ENCODE results near the gene ECHDC3. TPM values are rescaled to one million over a fixed set of nuclear protein-coding genes. Genes with fewer than 3 reads are reported as not detected.

Gene ECHDC3
- total RNA-seq, 1 donor from 2014 or later = 4.0 TPM

DNA sequence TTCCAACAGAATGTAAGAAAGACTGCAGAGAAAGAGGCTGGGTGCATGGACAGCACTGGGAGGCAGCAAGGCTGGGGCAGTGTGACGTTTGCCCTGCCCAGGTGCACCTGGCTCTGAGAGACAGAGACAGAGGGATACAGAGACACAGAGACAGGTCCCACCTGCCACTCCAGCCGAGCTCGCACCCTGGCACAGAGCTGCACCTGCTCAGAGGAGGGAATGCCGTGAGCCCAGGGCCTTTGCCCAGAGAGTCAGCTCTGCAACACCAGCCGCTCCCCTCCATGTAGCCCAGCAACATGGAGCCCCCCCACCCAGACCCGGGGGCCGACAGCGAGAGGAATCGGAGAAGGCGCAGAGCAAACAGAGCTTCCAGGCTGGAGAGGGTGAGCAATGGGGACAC, 45.7 kb downstream of the ECHDC3 start:
- no peaks in the 10 kb centered on the region for H3K36me3 Mint-ChIP-seq
- no peak overlapping the region for H3K4me3 Mint-ChIP-seq
- peaks cover 3% of the 10 kb centered on the region for H3K27me3 Mint-ChIP-seq
- DNase-seq (ENCODE audit: extremely low spot score, unreplicated experiment) = no peak
- H3K9me3 Mint-ChIP-seq = no peaks in the 10 kb centered on the region
- no peak for TF ChIP-seq CTCF (conservative IDR thresholded peaks at IDR 0.05)
- H3K27ac Mint-ChIP-seq = no peak overlapping the region
- H3K4me1 Mint-ChIP-seq (ENCODE audit: unreplicated experiment) = peaks cover 2% of the 10 kb centered on the region

DNA sequence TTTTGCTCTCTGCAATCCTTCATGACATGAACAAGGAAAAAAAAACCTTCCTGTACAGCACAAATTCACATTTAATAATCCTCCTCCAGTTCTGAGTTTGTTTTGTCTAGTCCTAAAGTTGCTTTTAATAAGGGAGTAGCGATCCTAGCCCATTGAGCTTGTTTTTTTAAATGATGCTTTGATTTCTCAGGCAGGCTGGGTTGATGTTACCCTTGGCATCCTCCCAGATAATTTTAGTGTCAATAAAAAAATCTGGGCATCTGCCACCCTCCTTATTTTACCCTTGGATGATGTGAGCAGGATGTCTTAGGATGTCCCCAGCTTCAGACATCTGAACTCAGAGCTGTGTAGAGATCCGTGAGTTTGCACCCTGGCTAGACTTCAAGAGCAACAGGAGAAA, 47.1 kb downstream of the ECHDC3 start:
- Mint-ChIP-seq H3K27me3 (peaks cover 3% of the 10 kb centered on the region), H3K27ac (no peak overlapping the region)
- no peak for DNase-seq (ENCODE audit: extremely low spot score, unreplicated experiment)

DNA sequence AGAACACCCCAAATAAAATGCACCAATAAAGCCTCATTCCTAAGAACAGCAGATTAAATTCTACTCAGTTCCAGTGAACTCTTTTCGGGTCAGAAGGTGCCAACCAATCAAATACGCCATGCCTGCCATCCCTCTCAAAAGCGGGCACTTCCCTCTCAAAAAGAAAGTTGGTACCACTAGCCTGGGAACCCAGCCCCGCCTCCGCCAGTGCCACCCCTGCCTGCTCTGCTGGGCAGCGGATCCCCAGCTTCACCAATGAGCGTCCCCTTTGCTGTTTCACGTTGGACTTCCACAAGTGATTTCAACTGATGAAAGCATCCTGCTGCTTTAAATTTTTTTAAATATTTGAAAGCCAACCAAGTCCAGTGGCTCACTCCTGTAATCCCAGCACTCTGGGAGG, 47.8 kb downstream of the ECHDC3 start:
- Mint-ChIP-seq H3K27me3 (peaks cover 3% of the 10 kb centered on the region), H3K27ac (no peak overlapping the region), H3K36me3 (no peaks in the 10 kb centered on the region), H3K4me1 (ENCODE audit: unreplicated experiment) (no peaks in the 10 kb centered on the region), H3K4me3 (no peak overlapping the region), H3K9me3 (no peaks in the 10 kb centered on the region)
- DNase-seq (ENCODE audit: extremely low spot score, unreplicated experiment) = no peak
- TF ChIP-seq CTCF (conservative IDR thresholded peaks at IDR 0.05) = no peak

More for the DNA sequence above, 47.1 kb downstream of the ECHDC3 start:
- Mint-ChIP-seq H3K4me3 (no peak overlapping the region), H3K9me3 (no peaks in the 10 kb centered on the region), H3K4me1 (ENCODE audit: unreplicated experiment) (no peaks in the 10 kb centered on the region), H3K36me3 (no peaks in the 10 kb centered on the region)
- TF ChIP-seq CTCF (conservative IDR thresholded peaks at IDR 0.05) = no peak

GRCh38 chr10:11793762-11794479, 51.7 kb downstream of the ECHDC3 start:
- H3K9me3 Mint-ChIP-seq = peaks cover 6% of the 10 kb centered on the region
- DNase-seq (ENCODE audit: extremely low spot score, unreplicated experiment) = no peak
- no peaks in the 10 kb centered on the region for H3K27me3 Mint-ChIP-seq
- H3K4me3 Mint-ChIP-seq = no peak overlapping the region
- peaks cover 19% of the 10 kb centered on the region for H3K4me1 Mint-ChIP-seq (ENCODE audit: unreplicated experiment)
- H3K36me3 Mint-ChIP-seq = no peaks in the 10 kb centered on the region
- no peak for TF ChIP-seq CTCF (conservative IDR thresholded peaks at IDR 0.05)
- H3K27ac Mint-ChIP-seq = peak overlapping the region; percentile 46

GRCh38 chr10:11794566-11794965, 52.4 kb downstream of the ECHDC3 start:
- Mint-ChIP-seq H3K36me3 (no peaks in the 10 kb centered on the region), H3K27ac (peak overlapping the region; percentile 46), H3K4me3 (no peak overlapping the region), H3K9me3 (peaks cover 6% of the 10 kb centered on the region), H3K27me3 (no peaks in the 10 kb centered on the region), H3K4me1 (ENCODE audit: unreplicated experiment) (peaks cover 19% of the 10 kb centered on the region)
- TF ChIP-seq CTCF (conservative IDR thresholded peaks at IDR 0.05) = no peak
- DNase-seq (ENCODE audit: extremely low spot score, unreplicated experiment) = no peak

Data from type B pancreatic cell (in vitro differentiated cells).